HEK293 (cell line): ENCODE results near the gene IQCH.
A peak's percentile ranks its signal among the peaks of the same experiment; 100 is the strongest.

ENCODE experiments used
- CTCF ChIA-PET: fragments of 350-600 bp; formaldehyde crosslinking; extraction: SDS; loops from one replicate; lab custom pipeline; 2021; ENCODE audit warnings: antibody characterized with exemption; lab: Yijun Ruan, JAX
- POLR2A ChIA-PET: fragments of 300-600 bp; formaldehyde crosslinking; extraction: SDS; loops from one replicate; lab custom pipeline; 2020; ENCODE audit warnings: antibody characterized with exemption, inconsistent platforms; lab: Yijun Ruan, JAX
- H3K27ac ChIP-seq: fragments of 200-500 bp; sonication (Bioruptor generic); 2 replicates; pipeline ENCODE4 v1.5.1; 2014; ENCODE audit warnings: low read depth, low read length, control low read depth, inconsistent platforms; ENCODE audit errors: extremely low read depth
- H3K36me3 ChIP-seq, 2 experiments: fragments of 200-500 bp in 1 of 2; sonication (Bioruptor generic) in 1 of 2; 1 replicate in 1 of 2; 2 replicates in 1 of 2; pipeline ENCODE4 v1.5.1; 2014 to 2017; ENCODE audit warnings: inconsistent platforms in 2 of 2, low read length in 2 of 2; ENCODE audit not compliant: control insufficient read depth in 2 of 2, insufficient read depth in 1 of 2
- H3K4me1 ChIP-seq: fragments of 200-500 bp; sonication (Bioruptor generic); 2 replicates; pipeline ENCODE4 v1.5.1; 2014; ENCODE audit warnings: mild to moderate bottlenecking, low read length, inconsistent platforms; ENCODE audit not compliant: control insufficient read depth, insufficient read depth
- H3K4me3 ChIP-seq: 2 replicates; pipeline ENCODE4 v1.5.1; 2011; ENCODE audit warnings: low read depth, mild to moderate bottlenecking, control low read depth, low read length, moderate library complexity
- H3K9me3 ChIP-seq: fragments of 200-500 bp; sonication (Bioruptor generic); 2 replicates; pipeline ENCODE4 v1.5.1; 2014; ENCODE audit warnings: low read depth, low read length, inconsistent platforms; ENCODE audit not compliant: control insufficient read depth, insufficient read depth
- GLI2 ChIP-seq: fragments of 450-650 bp; formaldehyde crosslinking; IDR thresholded peaks from 2 replicates; pipeline ENCODE4; 2017; ENCODE audit warnings: missing biosample characterization, missing genetic modification characterization, low read depth, borderline replicate concordance
- HOXA7 ChIP-seq: sonication (generic); formaldehyde crosslinking; IDR thresholded peaks from 2 replicates; pipeline ENCODE4 v1.8.1; 2022; ENCODE audit warnings: missing genetic modification reagents, borderline replicate concordance
- SCRT2 ChIP-seq: fragments of 450-650 bp; formaldehyde crosslinking; IDR thresholded peaks from 2 replicates; pipeline ENCODE4 v1.5.1; 2016; ENCODE audit warnings: missing biosample characterization, missing genetic modification characterization
- ZIC2 ChIP-seq: fragments of 450-650 bp; formaldehyde crosslinking; IDR thresholded peaks from 2 replicates; pipeline ENCODE4 v1.5.1; 2016; ENCODE audit warnings: missing biosample characterization, missing genetic modification characterization
- ZNF157 ChIP-seq: fragments of 450-650 bp; formaldehyde crosslinking; IDR thresholded peaks from 2 replicates; pipeline ENCODE4 v1.5.1; 2016; ENCODE audit warnings: missing biosample characterization, missing genetic modification characterization
- ZNF214 ChIP-seq: fragments of 450-650 bp; formaldehyde crosslinking; IDR thresholded peaks from 2 replicates; pipeline ENCODE4 v1.5.1; 2017; ENCODE audit warnings: missing biosample characterization, mild to moderate bottlenecking, missing genetic modification characterization, borderline replicate concordance
- ZNF280D ChIP-seq: fragments of 450-650 bp; formaldehyde crosslinking; IDR thresholded peaks from 2 replicates; pipeline ENCODE4 v1.5.1; 2016; ENCODE audit warnings: missing biosample characterization, missing genetic modification characterization
- ZNF530 ChIP-seq: fragments of 450-650 bp; formaldehyde crosslinking; IDR thresholded peaks from 2 replicates; pipeline ENCODE4 v1.5.1; 2016; ENCODE audit warnings: low read depth, missing biosample characterization, missing genetic modification characterization
- ZNF549 ChIP-seq: fragments of 450-650 bp; IDR thresholded peaks from 2 replicates; pipeline ENCODE4 v1.5.1; 2018; ENCODE audit warnings: missing biosample characterization, missing genetic modification characterization, mild to moderate bottlenecking, inconsistent platforms, moderate library complexity
- ZNF623 ChIP-seq: fragments of 450-650 bp; formaldehyde crosslinking; IDR thresholded peaks from 2 replicates; pipeline ENCODE4 v1.5.1; 2016; ENCODE audit warnings: missing biosample characterization, missing genetic modification characterization
- ZNF626 ChIP-seq: fragments of 450-650 bp; sonication (Bioruptor Pico); formaldehyde crosslinking; IDR thresholded peaks from 2 replicates; pipeline ENCODE4 v1.5.1; 2018; ENCODE audit warnings: missing biosample characterization, missing genetic modification characterization, inconsistent platforms
- ZNF692 ChIP-seq: fragments of 450-650 bp; formaldehyde crosslinking; IDR thresholded peaks from 2 replicates; pipeline ENCODE4 v1.5.1; 2016; ENCODE audit warnings: missing biosample characterization, missing genetic modification characterization
- ZNF704 ChIP-seq: fragments of 450-650 bp; formaldehyde crosslinking; IDR thresholded peaks from 2 replicates; pipeline ENCODE4 v1.5.1; 2016; ENCODE audit warnings: missing biosample characterization, missing genetic modification characterization
- ZNF768 ChIP-seq: fragments of 450-650 bp; formaldehyde crosslinking; IDR thresholded peaks from 2 replicates; pipeline ENCODE4 v1.5.1; 2018; ENCODE audit warnings: missing biosample characterization, mild to moderate bottlenecking, missing genetic modification characterization
- ZNF776 ChIP-seq: fragments of 450-650 bp; formaldehyde crosslinking; IDR thresholded peaks from 2 replicates; pipeline ENCODE4 v1.5.0; 2017; ENCODE audit warnings: missing biosample characterization, missing genetic modification characterization, borderline replicate concordance
- ZSCAN5A ChIP-seq: fragments of 450-650 bp; formaldehyde crosslinking; IDR thresholded peaks from 2 replicates; pipeline ENCODE4 v1.5.1; 2016; ENCODE audit warnings: missing biosample characterization, missing genetic modification characterization

The IQCH gene

GRCh38 chr15:67421105-67421504 lies 166.5 kb downstream of the IQCH start:
- Histone ChIP-seq H3K27ac (no peak overlapping the region), H3K9me3 (no peaks in the 10 kb centered on the region), H3K4me3 (no peak overlapping the region), H3K4me1 (no peaks in the 10 kb centered on the region), H3K36me3 (no peaks in the 10 kb centered on the region)
- ChIA-PET CTCF (interaction anchor here (0.6 to 3.0 kb wide), 2 partner anchors 12 to 1208 kb away, joined by 3 to 23 read pairs; no protein-coding TSS in a partner anchor), POLR2A (no interaction called here)
- no peak for TF ChIP-seq ZNF280D
- peak; percentile 65 for TF ChIP-seq ZIC2
- no peak for TF ChIP-seq ZNF157 (tag by site-specific recombination)

GRCh38 chr15:67422296-67422695 lies 167.7 kb downstream of the IQCH start:
- H3K27ac ChIP-seq, result no peak overlapping the region
- no peak for TF ChIP-seq ZNF214 (tag by site-specific recombination)
- no peak for TF ChIP-seq ZNF530
- TF ChIP-seq GLI2 (tag by site-specific recombination), result no peak
- no peak for TF ChIP-seq SCRT2 (tag by site-specific recombination)
- no peak for TF ChIP-seq ZNF692 (tag by site-specific recombination)
- TF ChIP-seq ZNF626 (tag by site-specific recombination), result no peak
- no peak for TF ChIP-seq ZNF704
- no peak for TF ChIP-seq ZNF157 (tag by site-specific recombination)
- TF ChIP-seq ZNF776, result no peak
- TF ChIP-seq ZSCAN5A, result no peak
- TF ChIP-seq ZNF623 (tag by site-specific recombination), result no peak
- TF ChIP-seq ZNF549, result no peak
- no peak for TF ChIP-seq HOXA7 (CRISPR knock-in tag)
- no peak for TF ChIP-seq ZNF768 (tag by site-specific recombination)
- CTCF ChIA-PET, result interaction anchor here (0.7 to 3.0 kb wide), 3 partner anchors 10 to 48 kb away, joined by 3 to 23 read pairs (median 4); no protein-coding TSS in a partner anchor
- no peaks in the 10 kb centered on the region for H3K36me3 ChIP-seq
- H3K4me1 ChIP-seq, result no peaks in the 10 kb centered on the region
- H3K9me3 ChIP-seq, result no peaks in the 10 kb centered on the region
- POLR2A ChIA-PET, result no interaction called here
- H3K4me3 ChIP-seq, result no peak overlapping the region
